C4-2B (cell line): ENCODE data around the gene HIVEP2.

Experiments
- CTCF ChIP-seq: fragments of 450-650 bp; conservative IDR thresholded peaks from 2 replicates; pipeline ENCODE4 v1.5.1; 2017; ENCODE audit warnings: mild to moderate bottlenecking
- ZFX ChIP-seq: fragments of 450-650 bp; IDR thresholded peaks from 2 replicates; pipeline ENCODE4 v1.6.1; 2017

GRCh38 chr6:142896732-142897131 is 48.2 kb downstream of the HIVEP2 start:
- TF ChIP-seq CTCF (no peak), ZFX (no peak)
